ENCODE data around the gene ORMDL1. TPM values are rescaled to one million over a fixed set of nuclear protein-coding genes. Genes with fewer than 3 reads are reported as not detected.

Gene ORMDL1
- total RNA-seq, 1 experiment from 2014 or later, result 38.4 TPM

- TF ChIP-seq ATF1 (CRISPR knock-in tag; IDR thresholded peaks at IDR 0.05), result no peak
Measured at GRCh38 chr2:189729430-189729829, 54.7 kb downstream of the ORMDL1 start (continued).

GRCh38 chr2:189726849-189727248, 57.3 kb downstream of the ORMDL1 start:
- ChIA-PET POLR2A (no interaction called here), CTCF (interaction anchor here (0.7 kb wide), 1 partner anchor 314 kb away, joined by 3 read pairs; no protein-coding TSS in a partner anchor)
- no peak for DNase-seq (ENCODE audit: low spot score)
- ATAC-seq, result no peak
- H3K9me3 Mint-ChIP-seq, result no peaks in the 10 kb centered on the region
- H3K36me3 Mint-ChIP-seq, result no peaks in the 10 kb centered on the region
- no peak overlapping the region for H3K4me3 Mint-ChIP-seq
- no peak overlapping the region for H3K27ac Mint-ChIP-seq
- no peak for TF ChIP-seq USF1 (CRISPR knock-in tag; IDR thresholded peaks at IDR 0.05)
- TF ChIP-seq ZNF219 (CRISPR knock-in tag; IDR thresholded peaks at IDR 0.05; ENCODE audit: borderline replicate concordance), result no peak
- no peak for TF ChIP-seq ZNF416 (CRISPR knock-in tag; IDR thresholded peaks at IDR 0.05)
- TF ChIP-seq NFATC4 (CRISPR knock-in tag; IDR thresholded peaks at IDR 0.05), result no peak
- no peak for TF ChIP-seq SP1 (CRISPR knock-in tag; conservative IDR thresholded peaks at IDR 0.05)
- TF ChIP-seq USF2 (CRISPR knock-in tag; IDR thresholded peaks at IDR 0.05), result no peak
- no peak for TF ChIP-seq MLX (CRISPR knock-in tag; IDR thresholded peaks at IDR 0.05)
- no peaks in the 10 kb centered on the region for H3K4me1 Mint-ChIP-seq
- H3K27me3 Mint-ChIP-seq (ENCODE audit: low read depth), result no peaks in the 10 kb centered on the region

- CTCF ChIA-PET, result no interaction called here
- Mint-ChIP-seq H3K9me3 (no peaks in the 10 kb centered on the region), H3K27me3 (ENCODE audit: low read depth) (no peaks in the 10 kb centered on the region), H3K36me3 (no peaks in the 10 kb centered on the region), H3K4me3 (no peak overlapping the region), H3K4me1 (no peaks in the 10 kb centered on the region), H3K27ac (no peak overlapping the region)
- ATAC-seq (no peak), DNase-seq (ENCODE audit: low spot score) (no peak)
- no peak for TF ChIP-seq ATF3 (CRISPR knock-in tag; conservative IDR thresholded peaks at IDR 0.05)
- TF ChIP-seq PRRX2 (CRISPR knock-in tag; IDR thresholded peaks at IDR 0.05), result no peak
- no peak for TF ChIP-seq ESRRA (CRISPR knock-in tag; IDR thresholded peaks at IDR 0.05; ENCODE audit: borderline replicate concordance)
- TF ChIP-seq IRF2 (CRISPR knock-in tag; IDR thresholded peaks at IDR 0.05; ENCODE audit: borderline replicate concordance, low read depth), result no peak
- no peak for TF ChIP-seq NFATC4 (CRISPR knock-in tag; IDR thresholded peaks at IDR 0.05)
- TF ChIP-seq JAZF1 (CRISPR knock-in tag; IDR thresholded peaks at IDR 0.05), result no peak
- no peak for TF ChIP-seq ZNF532 (CRISPR knock-in tag; IDR thresholded peaks at IDR 0.05; ENCODE audit: borderline replicate concordance)
- no peak for TF ChIP-seq USF2 (CRISPR knock-in tag; IDR thresholded peaks at IDR 0.05)
- TF ChIP-seq ZNF219 (CRISPR knock-in tag; IDR thresholded peaks at IDR 0.05; ENCODE audit: borderline replicate concordance), result no peak
- POLR2A ChIA-PET, result no interaction called here
Measured at GRCh38 chr2:189726271-189726670, 57.9 kb downstream of the ORMDL1 start.

Data from WTC11 (cell line).